ENCODE measurements around the gene EVI2B.
A peak's percentile ranks its signal among the peaks of the same experiment; 100 is the strongest.
"Not testable (repeated sequence)": the region's sequence is repeated elsewhere in the genome, so short reads cannot be mapped to it uniquely, and the experiment has no call there.

Gene EVI2B

GRCh38 chr17:31313982-31314781 lies at the start of gene EVI2B:
Gene EVI2B (minus strand): TSS chr17:31314054. CDS start chr17:31305609, 8,445 bp downstream.
- peak; percentile 93 for DNase-seq

DNA sequence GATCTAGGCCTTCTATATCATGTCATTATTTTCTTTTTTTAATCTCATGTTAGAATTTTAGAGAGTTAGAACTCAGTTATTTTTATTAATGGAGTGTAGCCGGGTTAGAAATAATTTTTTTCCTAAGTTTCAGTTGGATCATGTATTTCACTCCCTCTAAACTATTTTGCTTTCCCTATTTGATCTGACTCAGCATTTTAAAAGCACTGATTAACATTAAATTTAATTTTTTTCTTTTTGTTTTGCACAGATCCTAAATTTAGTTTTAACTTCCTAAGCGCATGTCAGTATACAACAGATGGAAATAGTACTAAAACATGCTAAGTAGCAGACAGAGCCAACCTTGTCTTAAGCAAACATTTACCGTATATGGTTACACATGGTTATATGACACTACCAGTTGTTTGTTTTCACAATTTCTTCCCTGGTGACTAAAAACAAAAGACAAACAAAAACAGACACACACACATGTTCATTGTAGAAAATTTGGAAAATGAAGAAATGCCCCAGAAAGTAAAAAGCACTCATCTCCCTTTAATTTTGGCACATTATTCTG lies 44.1 kb upstream of the EVI2B start:
- DNase-seq: no peak

DNA sequence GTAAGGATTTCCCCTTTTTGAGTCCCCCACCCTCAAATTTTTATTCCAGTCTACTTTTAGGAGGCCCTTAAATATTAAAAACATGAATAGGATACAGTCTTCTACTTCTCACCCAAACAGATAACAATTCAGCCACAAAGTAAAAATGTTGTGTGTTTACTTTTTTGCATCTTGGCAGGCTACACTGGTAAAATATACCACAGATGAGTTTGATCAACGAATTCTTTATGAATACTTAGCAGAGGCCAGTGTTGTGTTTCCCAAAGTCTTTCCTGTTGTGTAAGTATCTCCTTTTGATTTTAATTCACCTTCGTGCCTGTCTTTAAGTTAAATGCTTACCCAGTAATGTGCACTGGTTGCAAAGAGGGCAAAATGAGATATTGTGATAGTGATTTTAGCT lies 43.2 kb upstream of the EVI2B start:
- DNase-seq: no peak

- no peak for DNase-seq
These were observed 42.1 kb upstream of the EVI2B start for GRCh38 chr17:31355935-31356334.

DNA sequence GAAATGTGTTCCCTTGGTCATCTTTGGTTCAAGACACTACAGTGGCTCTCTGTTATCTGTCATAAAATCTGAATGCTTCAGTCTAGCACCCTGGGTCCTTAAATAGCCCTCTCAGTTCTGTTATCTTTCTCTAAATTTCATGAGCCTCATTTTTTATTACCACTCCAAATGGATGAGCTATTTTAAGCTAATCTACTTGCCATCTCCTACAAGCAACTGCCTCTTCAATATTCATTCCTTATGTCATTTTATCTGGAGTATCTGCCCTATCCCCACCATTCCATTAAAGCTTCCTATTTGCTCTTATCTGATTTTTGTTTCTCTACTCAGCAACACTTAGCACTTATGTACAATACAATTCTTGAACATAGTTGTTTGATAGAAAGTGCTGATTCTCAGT lies 35.6 kb upstream of the EVI2B start:
- DNase-seq: no peak

DNA sequence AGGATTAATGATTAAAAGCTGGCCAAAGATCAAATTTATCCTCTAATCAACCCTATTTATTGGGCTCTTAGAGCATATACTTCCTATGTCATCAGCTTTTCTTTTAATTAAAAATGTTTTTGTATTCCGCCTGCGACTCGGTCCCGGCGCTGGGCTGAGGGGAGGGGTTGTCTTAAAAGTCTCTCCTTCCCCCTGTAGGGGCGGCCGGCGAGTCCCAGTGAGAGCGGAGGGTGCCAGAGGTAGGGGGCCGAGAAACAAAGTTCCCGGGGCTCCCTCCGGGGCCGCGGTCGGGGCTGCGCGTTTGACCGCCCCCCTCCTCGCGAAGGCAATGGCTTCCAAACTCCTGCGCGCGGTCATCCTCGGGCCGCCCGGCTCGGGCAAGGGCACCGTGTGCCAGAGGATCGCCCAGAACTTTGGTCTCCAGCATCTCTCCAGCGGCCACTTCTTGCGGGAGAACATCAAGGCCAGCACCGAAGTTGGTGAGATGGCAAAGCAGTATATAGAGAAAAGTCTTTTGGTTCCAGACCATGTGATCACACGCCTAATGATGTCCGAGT lies 31.4 kb upstream of the EVI2B start:
- not testable (repeated sequence) for DNase-seq

DNA sequence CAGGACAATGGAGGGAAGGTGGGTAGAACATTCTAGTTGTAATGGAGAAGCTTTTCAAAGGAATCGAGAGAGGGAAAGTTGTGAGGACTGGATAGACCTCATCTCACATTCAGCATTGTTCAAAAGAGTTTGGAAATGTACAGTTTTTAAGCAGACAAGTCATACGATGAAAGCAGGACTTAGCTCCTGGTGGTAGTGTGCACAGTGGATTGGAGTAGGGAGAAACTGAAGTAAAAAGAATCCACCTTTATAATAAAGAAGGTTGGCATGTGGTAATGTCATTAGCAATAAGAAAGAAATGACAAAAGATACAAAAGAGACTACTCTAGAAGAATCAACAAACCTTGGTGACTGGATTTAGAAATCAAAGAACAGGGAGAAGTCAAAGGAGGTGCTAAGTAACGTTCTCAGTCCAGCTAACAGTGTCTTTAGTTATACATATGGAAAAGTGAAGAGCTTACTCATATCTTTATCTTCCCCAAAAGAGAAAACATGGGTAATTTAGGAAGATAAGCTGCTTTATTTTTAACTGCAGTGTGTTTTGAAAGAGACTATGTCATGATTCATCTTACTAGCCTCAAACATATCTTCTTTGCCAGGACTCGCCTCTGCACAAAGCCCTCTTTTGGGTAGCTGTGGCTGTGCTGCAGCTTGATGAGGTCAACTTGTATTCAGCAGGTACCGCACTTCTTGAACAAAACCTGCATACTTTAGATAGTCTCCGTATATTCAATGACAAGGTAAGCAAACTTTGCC lies 26.2 kb upstream of the EVI2B start:
- DNase-seq: peak; percentile 87

- DNase-seq: no peak
These were observed 15.4 kb upstream of the EVI2B start for GRCh38 chr17:31329221-31329620.

DNA sequence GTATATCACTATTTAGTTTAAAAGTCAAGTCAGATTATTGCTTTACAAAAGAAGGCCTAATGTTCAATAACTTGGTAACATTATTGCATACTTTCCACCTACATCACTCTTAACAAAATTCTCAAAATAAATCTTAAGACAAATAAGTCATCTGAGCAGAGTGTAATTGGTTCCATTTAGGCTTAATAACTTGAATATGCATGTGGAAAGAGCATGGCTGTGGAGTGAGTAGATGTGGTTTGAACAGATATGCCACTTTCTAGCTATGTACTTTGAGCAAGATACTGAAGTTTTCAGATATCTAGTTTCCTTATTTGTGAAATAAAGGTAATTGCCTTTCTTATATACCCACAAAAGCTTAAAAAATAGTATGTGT lies 14.3 kb upstream of the EVI2B start:
- DNase-seq: no peak

DNA sequence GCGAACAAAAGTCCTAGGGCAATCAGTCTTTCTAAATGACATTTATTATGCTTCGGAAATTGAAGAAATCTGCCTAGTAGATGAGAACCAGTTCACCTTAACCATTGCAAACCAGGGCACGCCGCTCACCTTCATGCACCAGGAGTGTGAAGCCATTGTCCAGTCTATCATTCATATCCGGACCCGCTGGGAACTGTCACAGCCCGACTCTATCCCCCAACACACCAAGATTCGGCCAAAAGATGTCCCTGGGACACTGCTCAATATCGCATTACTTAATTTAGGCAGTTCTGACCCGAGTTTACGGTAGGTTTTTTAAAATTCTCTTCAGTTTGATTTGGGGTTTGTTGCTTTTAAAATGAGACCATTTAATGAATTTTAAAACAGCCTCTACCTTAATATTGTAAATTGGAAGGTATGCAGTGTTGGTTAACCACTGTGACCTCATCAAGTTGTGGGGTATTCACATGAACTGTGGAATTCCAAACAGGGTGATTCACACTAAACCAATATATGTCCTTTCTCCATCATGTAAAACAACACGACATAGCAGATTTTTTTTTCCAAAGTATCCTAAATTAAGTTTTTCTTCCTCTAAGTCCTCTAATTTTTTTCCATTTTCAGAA lies 13.8 kb upstream of the EVI2B start:
- DNase-seq: no peak

- no peak for DNase-seq
These were observed 9.7 kb upstream of the EVI2B start for GRCh38 chr17:31323551-31323950.

GRCh38 chr17:31321966-31322365 lies 8.1 kb upstream of the EVI2B start:
- no peak for DNase-seq

- peak; percentile 81 for DNase-seq
These were observed 7.6 kb upstream of the EVI2B start, which contains the start of gene EVI2A for GRCh38 chr17:31321481-31321880. Gene EVI2A (minus strand): TSS chr17:31321622. CDS start chr17:31319013, 2,609 bp downstream.

GRCh38 chr17:31320791-31321190 lies 6.9 kb upstream of the EVI2B start:
- DNase-seq: peak; percentile 25

DNA sequence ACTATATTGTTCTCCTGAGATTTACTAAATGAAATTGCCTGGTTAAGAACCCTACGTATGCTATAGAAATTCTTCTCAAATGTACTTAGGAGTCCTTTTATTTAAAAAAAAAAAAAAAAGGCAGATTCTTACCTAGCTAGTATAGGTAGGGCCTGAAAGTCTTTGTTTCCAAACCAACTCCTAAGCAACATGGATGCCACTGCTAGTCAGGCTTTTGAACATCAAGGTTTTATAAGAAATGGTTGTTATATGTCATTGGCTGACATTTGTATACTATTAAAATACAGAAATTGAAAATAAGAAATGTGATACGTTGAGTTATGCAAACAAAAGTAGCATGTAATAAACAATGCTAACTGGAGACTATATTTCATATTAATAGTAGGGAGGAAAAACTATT lies 6.4 kb upstream of the EVI2B start:
- no peak for DNase-seq

- peak; percentile 63 for DNase-seq
These were observed 5.2 kb upstream of the EVI2B start for GRCh38 chr17:31318851-31319661.

- peak; percentile 79 for DNase-seq
These were observed 4.5 kb upstream of the EVI2B start for GRCh38 chr17:31318298-31318801.

GRCh38 chr17:31314782-31315100 lies 887 bp upstream of the EVI2B start:
- no peak for DNase-seq

GRCh38 chr17:31312223-31312622 lies 1.6 kb downstream of the EVI2B start:
- not testable (repeated sequence) for DNase-seq

DNA sequence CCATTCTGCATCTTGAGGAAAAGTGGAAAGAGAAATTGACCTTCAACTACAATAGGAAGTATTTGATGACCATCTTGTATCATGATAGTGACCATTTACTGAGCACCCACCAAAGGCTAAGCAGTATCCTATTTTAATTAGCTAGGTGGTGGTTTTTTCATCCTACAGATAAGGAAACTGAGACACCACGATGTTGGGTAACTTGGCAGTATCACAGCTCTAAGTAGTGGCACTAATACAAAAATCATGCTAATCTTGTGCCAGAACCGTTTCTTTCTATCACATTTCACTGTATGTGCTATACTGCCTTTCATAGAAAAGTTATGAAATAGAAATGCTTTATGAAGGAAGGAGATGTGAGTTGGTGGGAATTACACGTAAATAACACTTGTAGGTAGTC lies 2.3 kb downstream of the EVI2B start:
- DNase-seq: peak; percentile 25

GRCh38 chr17:31310886-31311285 lies 3.0 kb downstream of the EVI2B start:
- peak; percentile 33 for DNase-seq

GRCh38 chr17:31310260-31310659 lies 3.6 kb downstream of the EVI2B start:
- peak; percentile 63 for DNase-seq
